ENCODE data around the gene MPO.

MPO gene

GRCh38 chr17:58236394-58236793, 44.3 kb downstream of the MPO start:
- DNase-seq (ENCODE audit: low read depth in 2 of 2, low spot score in 1 of 2) = no peak

DNA sequence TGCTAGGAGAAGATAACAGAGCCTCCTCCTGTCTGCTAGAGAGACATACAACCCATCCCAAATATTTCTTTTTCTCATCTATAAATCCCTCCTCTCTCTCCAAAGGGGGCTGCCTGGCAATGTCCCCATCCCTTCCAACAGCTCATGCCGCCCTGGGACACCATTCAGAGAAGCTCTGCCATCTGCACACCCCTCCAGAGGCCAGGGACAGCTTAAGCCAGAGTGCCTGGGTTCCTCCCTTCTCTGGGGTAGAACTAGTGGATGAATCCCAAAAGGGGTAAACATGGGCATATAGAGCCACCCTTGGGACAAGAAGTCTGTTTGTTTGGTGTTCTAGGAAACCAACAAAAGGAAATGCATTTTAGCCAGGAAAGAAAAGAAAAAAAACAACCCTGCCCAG, 44.9 kb downstream of the MPO start:
- no peak for DNase-seq (ENCODE audit: low read depth in 2 of 2, low spot score in 1 of 2)

DNA sequence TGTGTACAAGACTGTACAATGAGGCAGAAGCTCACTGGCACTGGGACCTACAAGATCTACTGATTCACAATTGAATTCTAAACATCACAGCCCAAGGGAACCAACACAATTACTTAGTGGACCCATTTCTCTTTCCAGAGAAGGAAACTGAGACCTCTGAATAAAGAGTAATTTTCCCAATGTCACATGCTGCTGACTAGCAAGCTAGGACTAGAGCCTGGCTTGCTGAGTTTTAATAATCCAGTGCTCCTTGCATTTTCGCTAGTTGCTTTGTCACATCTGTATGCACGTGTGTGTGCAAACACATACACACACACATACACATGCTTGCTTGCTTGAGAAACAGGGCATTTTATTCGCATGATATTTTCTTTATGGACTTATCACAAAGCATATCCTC, 46.2 kb downstream of the MPO start:
- DNase-seq (ENCODE audit: low read depth in 2 of 2, low spot score in 1 of 2) = no peak

DNA sequence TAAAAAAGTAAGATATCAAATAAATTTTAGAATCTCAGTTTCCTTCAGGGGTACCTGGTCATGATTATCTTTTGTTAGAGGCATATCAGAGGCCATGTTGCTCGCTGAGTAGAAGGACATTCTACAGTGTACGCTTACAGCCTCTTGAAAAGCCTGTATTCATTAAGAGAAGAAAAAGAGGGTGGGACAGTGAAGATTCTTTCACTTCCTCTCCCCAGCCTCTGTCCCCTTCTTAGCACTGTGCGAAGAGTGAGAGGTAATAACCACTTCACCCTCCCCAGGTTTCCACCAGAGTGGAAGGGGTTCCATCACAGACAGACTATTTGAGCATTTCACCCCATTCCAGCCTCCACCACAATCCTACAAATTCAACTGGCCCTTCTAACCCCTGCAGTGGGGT, 47.2 kb downstream of the MPO start:
- DNase-seq (ENCODE audit: low read depth in 2 of 2, low spot score in 1 of 2) = no peak

DNA sequence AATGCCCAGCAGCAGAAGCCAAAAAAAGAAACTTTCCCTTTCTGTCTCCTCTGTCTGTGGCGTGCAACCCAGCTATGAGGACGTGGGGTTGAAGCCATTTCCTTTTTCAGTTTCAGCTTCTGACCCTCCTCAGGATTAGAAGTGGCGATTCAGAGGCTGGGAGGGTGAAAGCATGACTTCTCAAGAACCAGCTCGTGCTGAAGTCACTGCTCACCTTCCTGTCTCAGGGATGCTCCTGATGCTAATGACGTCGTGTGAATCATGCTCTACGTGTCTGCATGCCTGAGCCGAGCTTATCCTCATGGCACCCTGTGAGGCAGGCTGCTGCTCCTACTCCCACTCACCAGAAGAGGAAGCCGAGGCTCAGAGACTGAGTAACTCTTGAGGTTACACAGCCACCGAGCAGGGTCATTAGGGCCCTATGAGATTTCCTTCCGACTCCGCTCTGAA, 48.0 kb downstream of the MPO start:
- DNase-seq (ENCODE audit: low read depth in 2 of 2, low spot score in 1 of 2) = no peak

- no peak for DNase-seq (ENCODE audit: low read depth in 2 of 2, low spot score in 1 of 2)
These were observed 49.1 kb downstream of the MPO start for GRCh38 chr17:58231641-58232040.

GRCh38 chr17:58229881-58230280, 50.9 kb downstream of the MPO start:
- no peak for DNase-seq (ENCODE audit: low read depth in 2 of 2, low spot score in 1 of 2)

GRCh38 chr17:58229384-58229783, 51.4 kb downstream of the MPO start:
- no peak for DNase-seq (ENCODE audit: low read depth in 2 of 2, low spot score in 1 of 2)

DNA sequence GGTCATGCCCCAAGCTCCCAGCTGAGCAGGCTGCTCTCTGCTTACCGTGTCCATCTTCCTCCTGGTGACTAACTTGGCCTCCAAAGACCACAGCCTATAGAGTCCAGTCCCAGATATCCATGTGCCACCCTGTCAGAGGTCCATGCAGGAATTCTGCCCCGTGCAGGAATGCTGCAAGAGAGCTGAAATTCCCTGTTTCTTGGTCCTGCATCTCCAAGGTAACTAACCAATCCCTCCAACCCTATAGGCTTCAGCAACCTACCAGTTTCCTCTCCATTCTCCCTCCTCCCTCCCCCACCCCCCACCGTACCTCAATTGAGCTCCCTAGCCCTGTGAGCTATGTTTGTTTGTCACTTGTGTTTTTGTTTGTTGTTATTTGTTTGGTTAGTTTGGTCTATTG, 52.1 kb downstream of the MPO start:
- no peak for DNase-seq (ENCODE audit: low read depth in 2 of 2, low spot score in 1 of 2)

GRCh38 chr17:58227733-58228132, 53.0 kb downstream of the MPO start:
- no peak for DNase-seq (ENCODE audit: low read depth in 2 of 2, low spot score in 1 of 2)

DNA sequence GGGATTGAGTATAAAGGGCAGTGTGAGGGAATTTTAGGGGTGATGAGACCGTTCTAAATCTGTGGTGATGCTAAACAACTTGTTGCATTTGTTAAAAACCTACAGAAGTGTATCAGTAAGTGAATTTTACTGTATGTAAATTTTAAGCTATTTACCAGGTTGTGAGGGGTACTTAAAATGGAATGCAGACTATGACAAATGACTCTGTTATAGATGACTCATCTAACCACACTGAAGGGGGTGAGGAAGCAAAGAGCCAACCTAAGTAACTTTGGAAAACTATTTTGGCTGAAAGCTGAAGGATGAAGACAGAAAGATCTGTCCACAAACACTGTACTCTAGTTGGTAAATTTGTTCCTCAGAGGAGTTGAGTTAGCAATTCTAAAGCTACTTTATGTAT, 56.4 kb downstream of the MPO start:
- no peak for DNase-seq (ENCODE audit: low read depth in 2 of 2, low spot score in 1 of 2)

All from stimulated activated CD8-positive, alpha-beta memory T cell treated with anti-CD3 and anti-CD28 coated beads, Interleukin-4, amount 100 ng/mL, for 4 hours (primary cell).